OCI-LY3 (cell line): ENCODE results near the gene C4orf51.
"Not testable (repeated sequence)": the region's sequence is repeated elsewhere in the genome, so short reads cannot be mapped to it uniquely, and the experiment has no call there.

Source experiments
- EZH2phosphoT487 ChIP-seq: fragments of 200-600 bp; shearing (Covaris generic); IDR thresholded peaks from 2 replicates; pipeline ENCODE4 v1.6.1; 2018; ENCODE audit warnings: antibody characterized with exemption, mixed run types, low read depth
- TF ChIP-seq, protein P1 (sequence below): fragments of 200-600, 300-600 bp; sonication (generic); IDR thresholded peaks from 2 replicates; pipeline ENCODE4 v1.5.1; 2014; ENCODE audit warnings: antibody characterized with exemption, low read length, low read depth

DNA sequence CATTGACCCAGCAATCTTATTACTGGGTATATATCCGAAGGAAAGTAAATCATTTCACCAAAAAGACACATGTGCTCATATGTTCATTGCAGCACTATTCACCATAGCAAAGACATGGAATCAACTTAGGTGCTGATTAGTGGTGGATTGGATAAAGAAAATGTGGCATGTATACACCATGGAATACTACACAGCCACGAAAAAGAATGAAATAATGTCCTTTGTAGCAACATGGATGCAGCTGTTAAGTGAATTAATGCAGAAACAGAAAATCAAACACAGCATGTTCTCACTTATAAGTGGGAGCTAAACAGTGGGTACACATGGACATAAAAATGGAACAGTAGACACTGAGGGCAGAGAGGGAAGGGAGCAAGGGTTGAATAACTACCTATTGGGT, 11.5 kb downstream of the C4orf51 start:
- TF ChIP-seq, protein P1, sequence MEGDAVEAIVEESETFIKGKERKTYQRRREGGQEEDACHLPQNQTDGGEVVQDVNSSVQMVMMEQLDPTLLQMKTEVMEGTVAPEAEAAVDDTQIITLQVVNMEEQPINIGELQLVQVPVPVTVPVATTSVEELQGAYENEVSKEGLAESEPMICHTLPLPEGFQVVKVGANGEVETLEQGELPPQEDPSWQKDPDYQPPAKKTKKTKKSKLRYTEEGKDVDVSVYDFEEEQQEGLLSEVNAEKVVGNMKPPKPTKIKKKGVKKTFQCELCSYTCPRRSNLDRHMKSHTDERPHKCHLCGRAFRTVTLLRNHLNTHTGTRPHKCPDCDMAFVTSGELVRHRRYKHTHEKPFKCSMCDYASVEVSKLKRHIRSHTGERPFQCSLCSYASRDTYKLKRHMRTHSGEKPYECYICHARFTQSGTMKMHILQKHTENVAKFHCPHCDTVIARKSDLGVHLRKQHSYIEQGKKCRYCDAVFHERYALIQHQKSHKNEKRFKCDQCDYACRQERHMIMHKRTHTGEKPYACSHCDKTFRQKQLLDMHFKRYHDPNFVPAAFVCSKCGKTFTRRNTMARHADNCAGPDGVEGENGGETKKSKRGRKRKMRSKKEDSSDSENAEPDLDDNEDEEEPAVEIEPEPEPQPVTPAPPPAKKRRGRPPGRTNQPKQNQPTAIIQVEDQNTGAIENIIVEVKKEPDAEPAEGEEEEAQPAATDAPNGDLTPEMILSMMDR, result not testable (repeated sequence)
- not testable (repeated sequence) for TF ChIP-seq EZH2phosphoT487
